Panc1 (cell line): ENCODE data around the gene STK35. TPM values are rescaled to one million over a fixed set of nuclear protein-coding genes. Genes with fewer than 3 reads are reported as not detected.
"Not testable (repeated sequence)": the region's sequence is repeated elsewhere in the genome, so short reads cannot be mapped to it uniquely, and the experiment has no call there.

Experiments used
- ATAC-seq: fragments of 200-7000 bp; cut with Tn5 transposase; 2 replicates; pipeline ENCODE4 v1.9.1; 2020; ENCODE audit warnings: mild to moderate bottlenecking, moderate library complexity
- BruUV-seq: library from RNA; stranded (reverse); fragments of 400-500 nt; replicated peaks from 2 replicates; lab custom pipeline; 2021; lab: Mats Ljungman, UMichigan
- CTCF ChIA-PET: fragments of 300-600 bp; sonication (Branson Sonifier 250); formaldehyde crosslinking; loops from one replicate; lab custom pipeline; 2022; ENCODE audit warnings: antibody characterized with exemption; lab: Charles Lee
- POLR2A ChIA-PET: fragments of 300-600 bp; sonication (Branson Sonifier 250); formaldehyde crosslinking; loops from one replicate; lab custom pipeline; 2022; ENCODE audit warnings: antibody characterized with exemption; lab: Charles Lee
- DNase-seq: peaks from one replicate; pipeline ENCODE4 v3.0.0-alpha.2; 2010; ENCODE audit warnings: low read depth, low spot score
- H3K27ac ChIP-seq: 2 replicates; pipeline ENCODE4 v1.5.1; 2011; ENCODE audit warnings: mild to moderate bottlenecking, low read length, inconsistent platforms
- H3K27me3 ChIP-seq: fragments of 200-500 bp; sonication (Bioruptor generic); 2 replicates; pipeline ENCODE4 v1.6.0; 2014; ENCODE audit warnings: low read length, inconsistent platforms; ENCODE audit not compliant: control insufficient read depth, insufficient read depth
- H3K36me3 ChIP-seq: fragments of 200-500 bp; sonication (Bioruptor generic); 2 replicates; pipeline ENCODE4 v1.5.1; 2014; ENCODE audit warnings: inconsistent platforms, mild to moderate bottlenecking, low read length, moderate library complexity; ENCODE audit not compliant: control insufficient read depth, insufficient read depth
- H3K4me1 ChIP-seq: 2 replicates; pipeline ENCODE4 v1.5.1; 2011; ENCODE audit warnings: inconsistent platforms, mild to moderate bottlenecking, low read length, moderate library complexity; ENCODE audit not compliant: control insufficient read depth, insufficient read depth
- H3K4me3 ChIP-seq, 2 experiments: 2 replicates each; pipeline ENCODE4 v1.5.1; 2011 to 2012; ENCODE audit warnings: low read depth in 2 of 2, low read length in 2 of 2, mild to moderate bottlenecking in 2 of 2, inconsistent platforms in 1 of 2, moderate library complexity in 1 of 2
- H3K9me3 ChIP-seq: fragments of 200-500 bp; sonication (Bioruptor generic); 2 replicates; pipeline ENCODE4 v1.5.1; 2014; ENCODE audit warnings: low read depth, mild to moderate bottlenecking, inconsistent platforms, low read length, moderate library complexity; ENCODE audit not compliant: control insufficient read depth, insufficient read depth
- POLR2AphosphoS5 ChIP-seq: IDR thresholded peaks from 2 replicates; pipeline ENCODE4 v1.6.1; 2012; ENCODE audit warnings: mild to moderate bottlenecking, low read depth, low read length, moderate library complexity
- SIN3A ChIP-seq: IDR thresholded peaks from 2 replicates; pipeline ENCODE4 v1.6.1; 2012; ENCODE audit warnings: low read depth, mild to moderate bottlenecking, low read length, moderate library complexity, borderline replicate concordance; ENCODE audit not compliant: insufficient read depth
- TCF7L2 ChIP-seq: IDR thresholded peaks from 2 replicates; pipeline ENCODE4 v1.6.1; 2011; ENCODE audit warnings: mild to moderate bottlenecking, low read depth, low read length, inconsistent platforms
- in situ Hi-C: cut with HindIII; loops from 2 replicates; pipeline ENCODE4 v1.10.0; 2016; ENCODE audit warnings: low sequenced_read_pairs, low pct_unique_long_range_greater_than_20kb
- intact Hi-C: fragments of 100-400 bp; cut with micrococcal nuclease; formaldehyde crosslinking; loops from one replicate; pipeline ENCODE4 v1.10.0; 2022; ENCODE audit not compliant: unreplicated experiment
- total RNA-seq: library from RNA; stranded (reverse); gene quantifications from one replicate; pipeline ENCODE4 v1.2.1, GENCODE V29; 2021; ENCODE audit not compliant: unreplicated experiment
- TF ChIP-seq, protein P1 (sequence below): fragments of 450-650 bp; IDR thresholded peaks from 2 replicates; pipeline ENCODE4 v1.5.1; 2017; ENCODE audit warnings: mild to moderate bottlenecking
- TF ChIP-seq, protein P2 (sequence below), 2 experiments: IDR thresholded peaks; 2 replicates each; pipeline ENCODE4 v1.6.1; 2011 to 2012; ENCODE audit warnings: low read depth in 2 of 2, control low read depth in 1 of 2, low read length in 1 of 2, mild to moderate bottlenecking in 1 of 2, moderate library complexity in 1 of 2; ENCODE audit not compliant: insufficient read depth in 1 of 2

Gene STK35
- total RNA-seq, 1 experiment from 2014 or later: 27.6 TPM

GRCh38 chr20:2179949-2180348 is 78.3 kb downstream of the STK35 start:
- DNase-seq: no peak
- no TSS peak for BruUV-seq
- Histone ChIP-seq H3K27ac (no peak overlapping the region), H3K4me3 (no peak overlapping the region), H3K4me1 (no peaks in the 10 kb centered on the region), H3K36me3 (no peaks in the 10 kb centered on the region), H3K27me3 (peaks cover 2% of the 10 kb centered on the region; the same call in 1 of the 2 replicates), H3K9me3 (no peaks in the 10 kb centered on the region)
- intact Hi-C loops (no loop called here), in situ Hi-C loops (no loop called here)
- ATAC-seq: no peak
- POLR2A ChIA-PET: no interaction called here
- TF ChIP-seq, protein P1, sequence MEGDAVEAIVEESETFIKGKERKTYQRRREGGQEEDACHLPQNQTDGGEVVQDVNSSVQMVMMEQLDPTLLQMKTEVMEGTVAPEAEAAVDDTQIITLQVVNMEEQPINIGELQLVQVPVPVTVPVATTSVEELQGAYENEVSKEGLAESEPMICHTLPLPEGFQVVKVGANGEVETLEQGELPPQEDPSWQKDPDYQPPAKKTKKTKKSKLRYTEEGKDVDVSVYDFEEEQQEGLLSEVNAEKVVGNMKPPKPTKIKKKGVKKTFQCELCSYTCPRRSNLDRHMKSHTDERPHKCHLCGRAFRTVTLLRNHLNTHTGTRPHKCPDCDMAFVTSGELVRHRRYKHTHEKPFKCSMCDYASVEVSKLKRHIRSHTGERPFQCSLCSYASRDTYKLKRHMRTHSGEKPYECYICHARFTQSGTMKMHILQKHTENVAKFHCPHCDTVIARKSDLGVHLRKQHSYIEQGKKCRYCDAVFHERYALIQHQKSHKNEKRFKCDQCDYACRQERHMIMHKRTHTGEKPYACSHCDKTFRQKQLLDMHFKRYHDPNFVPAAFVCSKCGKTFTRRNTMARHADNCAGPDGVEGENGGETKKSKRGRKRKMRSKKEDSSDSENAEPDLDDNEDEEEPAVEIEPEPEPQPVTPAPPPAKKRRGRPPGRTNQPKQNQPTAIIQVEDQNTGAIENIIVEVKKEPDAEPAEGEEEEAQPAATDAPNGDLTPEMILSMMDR: no peak
- TF ChIP-seq SIN3A (no peak), TCF7L2 (no peak), POLR2AphosphoS5 (no peak)
- TF ChIP-seq, protein P2, sequence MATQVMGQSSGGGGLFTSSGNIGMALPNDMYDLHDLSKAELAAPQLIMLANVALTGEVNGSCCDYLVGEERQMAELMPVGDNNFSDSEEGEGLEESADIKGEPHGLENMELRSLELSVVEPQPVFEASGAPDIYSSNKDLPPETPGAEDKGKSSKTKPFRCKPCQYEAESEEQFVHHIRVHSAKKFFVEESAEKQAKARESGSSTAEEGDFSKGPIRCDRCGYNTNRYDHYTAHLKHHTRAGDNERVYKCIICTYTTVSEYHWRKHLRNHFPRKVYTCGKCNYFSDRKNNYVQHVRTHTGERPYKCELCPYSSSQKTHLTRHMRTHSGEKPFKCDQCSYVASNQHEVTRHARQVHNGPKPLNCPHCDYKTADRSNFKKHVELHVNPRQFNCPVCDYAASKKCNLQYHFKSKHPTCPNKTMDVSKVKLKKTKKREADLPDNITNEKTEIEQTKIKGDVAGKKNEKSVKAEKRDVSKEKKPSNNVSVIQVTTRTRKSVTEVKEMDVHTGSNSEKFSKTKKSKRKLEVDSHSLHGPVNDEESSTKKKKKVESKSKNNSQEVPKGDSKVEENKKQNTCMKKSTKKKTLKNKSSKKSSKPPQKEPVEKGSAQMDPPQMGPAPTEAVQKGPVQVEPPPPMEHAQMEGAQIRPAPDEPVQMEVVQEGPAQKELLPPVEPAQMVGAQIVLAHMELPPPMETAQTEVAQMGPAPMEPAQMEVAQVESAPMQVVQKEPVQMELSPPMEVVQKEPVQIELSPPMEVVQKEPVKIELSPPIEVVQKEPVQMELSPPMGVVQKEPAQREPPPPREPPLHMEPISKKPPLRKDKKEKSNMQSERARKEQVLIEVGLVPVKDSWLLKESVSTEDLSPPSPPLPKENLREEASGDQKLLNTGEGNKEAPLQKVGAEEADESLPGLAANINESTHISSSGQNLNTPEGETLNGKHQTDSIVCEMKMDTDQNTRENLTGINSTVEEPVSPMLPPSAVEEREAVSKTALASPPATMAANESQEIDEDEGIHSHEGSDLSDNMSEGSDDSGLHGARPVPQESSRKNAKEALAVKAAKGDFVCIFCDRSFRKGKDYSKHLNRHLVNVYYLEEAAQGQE (IDR thresholded peaks at IDR 0.05; ENCODE audit: insufficient read depth in 1 of 2, low read depth in 2 of 2, low read length in 1 of 2): no peak
- CTCF ChIA-PET: no interaction called here

GRCh38 chr20:2183381-2183780 is 81.8 kb downstream of the STK35 start:
- ChIA-PET CTCF (no interaction called here), POLR2A (interaction anchor here (0.8 kb wide), 1 partner anchor 9 kb away, joined by 3 read pairs; no protein-coding TSS in a partner anchor)
- peaks cover 7% of the 10 kb centered on the region for H3K27me3 ChIP-seq
- H3K36me3 ChIP-seq: no peaks in the 10 kb centered on the region
- TF ChIP-seq POLR2AphosphoS5 (no peak), SIN3A (no peak), TCF7L2 (no peak)
- TF ChIP-seq, protein P2 (IDR thresholded peaks at IDR 0.05; ENCODE audit: insufficient read depth in 1 of 2, low read depth in 2 of 2, low read length in 1 of 2): no peak
- TF ChIP-seq, protein P1: no peak
- intact Hi-C loops: no loop called here
- in situ Hi-C loops: no loop called here
- H3K9me3 ChIP-seq: peaks cover 7% of the 10 kb centered on the region; the same call in 1 of the 2 replicates
- ATAC-seq: no peak
- no peaks in the 10 kb centered on the region for H3K4me1 ChIP-seq
- H3K4me3 ChIP-seq: no peak overlapping the region
- BruUV-seq: no TSS peak
- no peak for DNase-seq
- no peak overlapping the region for H3K27ac ChIP-seq

DNA sequence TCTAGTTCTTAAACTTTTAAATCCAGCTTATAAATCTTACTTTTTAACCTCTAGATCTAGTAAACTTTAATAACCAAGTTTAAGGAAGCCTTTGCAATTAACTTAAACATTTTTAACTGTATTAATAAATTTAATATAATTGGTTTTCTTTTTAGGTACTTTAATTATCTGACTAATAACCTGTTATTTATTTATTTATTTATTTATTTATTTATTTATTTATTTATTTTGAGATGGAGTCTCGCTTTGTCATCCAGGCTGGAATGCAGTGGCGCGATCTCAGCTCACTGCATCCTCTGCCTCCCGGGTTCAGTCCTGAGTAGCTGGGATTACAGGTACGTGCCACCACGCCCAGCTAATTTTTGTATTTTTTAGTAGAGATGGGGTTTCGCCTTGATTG is 83.3 kb downstream of the STK35 start:
- H3K4me3 ChIP-seq, ATAC-seq, BruUV-seq, H3K27ac ChIP-seq, intact Hi-C loops, H3K9me3 ChIP-seq, POLR2A ChIA-PET, H3K36me3 ChIP-seq, in situ Hi-C loops, H3K4me1 ChIP-seq, CTCF ChIA-PET, DNase-seq: not testable (repeated sequence)
- peaks cover 14% of the 10 kb centered on the region for H3K27me3 ChIP-seq
